H1 (cell line): ENCODE data around the gene ADAMTS17. TPM values are rescaled to one million over a fixed set of nuclear protein-coding genes. Genes with fewer than 3 reads are reported as not detected.

ENCODE experiments used
- CTCF ChIA-PET: fragments of 300-600 bp; sonication (Branson Sonifier 250); formaldehyde crosslinking; loops from one replicate; lab custom pipeline; 2021; ENCODE audit not compliant: partially characterized antibody; lab: Charles Lee
- POLR2A ChIA-PET: fragments of 300-600 bp; sonication (Branson Sonifier 250); formaldehyde crosslinking; loops from one replicate; lab custom pipeline; 2021; ENCODE audit warnings: inconsistent platforms; ENCODE audit not compliant: partially characterized antibody; lab: Charles Lee
- DNase-seq, 2 experiments: peaks; one replicate each; pipeline versions ENCODE4 v3.0.0 to v3.0.0-alpha.2; 2010 to 2022; ENCODE audit warnings: low spot score in 2 of 2, low read depth in 1 of 2, mixed read lengths in 1 of 2
- FAIRE-seq: peaks from 2 replicates; lab custom pipeline; 2011; peaks lifted over from hg19 to GRCh38; lab: Jason Lieb, UNC
- H2AFZ ChIP-seq: 2 replicates; pipeline ENCODE4 v1.8.1; 2012; ENCODE audit warnings: low read length, inconsistent platforms
- H2AK5ac ChIP-seq: 2 replicates; pipeline ENCODE4 v1.6.1; 2013; ENCODE audit warnings: low read depth, low read length
- H2BK120ac ChIP-seq: replicated peaks from 2 replicates; pipeline ENCODE3; 2013; ENCODE audit warnings: low read depth, low read length, inconsistent platforms
- H2BK12ac ChIP-seq: 2 replicates; pipeline ENCODE4 v1.6.1; 2013; ENCODE audit warnings: low read depth, low read length
- H2BK15ac ChIP-seq: 2 replicates; pipeline ENCODE4 v1.6.1; 2013; ENCODE audit warnings: low read length
- H2BK20ac ChIP-seq: 2 replicates; pipeline ENCODE4 v1.6.1; 2013; ENCODE audit warnings: low read length
- H2BK5ac ChIP-seq: 2 replicates; pipeline ENCODE4 v1.6.1; 2013; ENCODE audit warnings: low read depth, low read length
- H3K14ac ChIP-seq: 2 replicates; pipeline ENCODE4 v1.6.1; 2013; ENCODE audit warnings: inconsistent platforms; ENCODE audit not compliant: insufficient read length
- H3K18ac ChIP-seq: 2 replicates; pipeline ENCODE4 v1.6.1; 2013; ENCODE audit warnings: low read length; ENCODE audit errors: extremely low read depth
- H3K23ac ChIP-seq: 2 replicates; pipeline ENCODE4 v1.6.1; 2013; ENCODE audit warnings: inconsistent platforms; ENCODE audit not compliant: insufficient read length
- H3K23me2 ChIP-seq: 2 replicates; pipeline ENCODE4 v1.6.1; 2013; ENCODE audit warnings: low read depth, low read length
- H3K27ac ChIP-seq: 2 replicates; pipeline ENCODE4 v1.6.1; 2011; ENCODE audit warnings: low read depth, low read length, inconsistent platforms
- H3K27me3 ChIP-seq, 4 experiments: replicated peaks in 1 of 4; 1 replicate in 1 of 4; 2 replicates in 3 of 4; pipeline versions ENCODE4 v1.6.1 to v1.8.1; 2011 to 2013; ENCODE audit warnings: low read length in 3 of 4, mild to moderate bottlenecking in 3 of 4, inconsistent platforms in 2 of 4, mixed read lengths in 2 of 4, moderate library complexity in 1 of 4; ENCODE audit not compliant: control insufficient read depth in 3 of 4, insufficient read depth in 3 of 4; ENCODE audit errors: extremely low read depth in 1 of 4
- H3K36me3 ChIP-seq, 4 experiments: 2 replicates each; pipeline versions ENCODE4 v1.6.1 to v1.8.1; 2011 to 2013; ENCODE audit warnings: mild to moderate bottlenecking in 4 of 4, low read length in 3 of 4, moderate library complexity in 2 of 4, control low read depth in 1 of 4, inconsistent platforms in 1 of 4; ENCODE audit not compliant: insufficient read depth in 4 of 4, control insufficient read depth in 2 of 4
- H3K4ac ChIP-seq: replicated peaks from 2 replicates; pipeline ENCODE3; 2013; ENCODE audit warnings: low read length, low read depth, mixed read lengths, inconsistent platforms; ENCODE audit not compliant: insufficient read length
- H3K4me1 ChIP-seq, 4 experiments: replicated peaks in 1 of 4; 1 replicate in 1 of 4; 2 replicates in 3 of 4; pipeline versions ENCODE4 v1.6.1 to v1.8.1; 2011 to 2013; ENCODE audit warnings: low read length in 3 of 4, inconsistent platforms in 2 of 4, mixed read lengths in 1 of 4; ENCODE audit not compliant: insufficient read depth in 4 of 4, control insufficient read depth in 3 of 4
- H3K4me2 ChIP-seq, 2 experiments: 2 replicates each; pipeline versions ENCODE4 v1.6.1 to v1.8.1; 2011 to 2013; ENCODE audit warnings: low read depth in 2 of 2, low read length in 2 of 2, control low read depth in 1 of 2, inconsistent platforms in 1 of 2, mild to moderate bottlenecking in 1 of 2; ENCODE audit not compliant: insufficient read depth in 1 of 2
- H3K4me3 ChIP-seq, 4 experiments: fragments of 200-600, 300-600 bp in 1 of 4; sonication (generic), shearing (Covaris generic), sonication (Bioruptor Twin) in 1 of 4; 2 replicates each; pipeline versions ENCODE4 v1.5.1 to v1.8.1; 2011 to 2016; ENCODE audit warnings: low read length in 4 of 4, low read depth in 3 of 4, control low read depth in 2 of 4, inconsistent platforms in 2 of 4, mild to moderate bottlenecking in 2 of 4, mixed read lengths in 1 of 4, moderate library complexity in 1 of 4; ENCODE audit not compliant: insufficient read depth in 2 of 4; ENCODE audit errors: extremely low read depth in 1 of 4
- H3K56ac ChIP-seq: replicated peaks from 2 replicates; pipeline ENCODE3; 2013; ENCODE audit warnings: low read depth, mild to moderate bottlenecking, mixed read lengths, low read length, inconsistent platforms; ENCODE audit not compliant: insufficient read length
- H3K79me1 ChIP-seq: 2 replicates; pipeline ENCODE4 v1.6.1; 2013; ENCODE audit warnings: low read depth, low read length, control low read depth
- H3K79me2 ChIP-seq, 2 experiments: 2 replicates each; pipeline versions ENCODE4 v1.6.1 to v1.8.1; 2012 to 2013; ENCODE audit warnings: low read length in 2 of 2, mild to moderate bottlenecking in 2 of 2, inconsistent platforms in 1 of 2; ENCODE audit not compliant: insufficient read depth in 2 of 2, control insufficient read depth in 1 of 2
- H3K9ac ChIP-seq, 4 experiments: replicated peaks in 1 of 4; 1 replicate in 1 of 4; 2 replicates in 3 of 4; pipeline versions ENCODE4 v1.6.1 to v1.8.1; 2011 to 2013; ENCODE audit warnings: low read depth in 3 of 4, low read length in 3 of 4, control low read depth in 2 of 4, mild to moderate bottlenecking in 2 of 4, moderate library complexity in 2 of 4, inconsistent platforms in 1 of 4; ENCODE audit errors: extremely low read depth in 1 of 4
- H3K9me3 ChIP-seq, 2 experiments: 2 replicates each; pipeline versions ENCODE4 v1.6.1 to v1.8.1; 2012 to 2013; ENCODE audit warnings: mild to moderate bottlenecking in 2 of 2, moderate library complexity in 2 of 2, control low read depth in 1 of 2, inconsistent platforms in 1 of 2, low read depth in 1 of 2, low read length in 1 of 2, mixed read lengths in 1 of 2; ENCODE audit not compliant: insufficient read depth in 2 of 2
- H4K20me1 ChIP-seq, 2 experiments: replicated peaks in 1 of 2; 2 replicates each; pipeline versions ENCODE3 to v1.8.1; 2011 to 2013; ENCODE audit warnings: inconsistent platforms in 2 of 2, low read length in 2 of 2, mild to moderate bottlenecking in 1 of 2; ENCODE audit not compliant: insufficient read depth in 2 of 2, control insufficient read depth in 1 of 2
- H4K5ac ChIP-seq: 2 replicates; pipeline ENCODE4 v1.6.1; 2013; ENCODE audit warnings: low read length, low read depth, mixed read lengths, inconsistent platforms; ENCODE audit not compliant: insufficient read length
- H4K8ac ChIP-seq: 2 replicates; pipeline ENCODE4 v1.8.0; 2013; ENCODE audit warnings: mild to moderate bottlenecking, moderate library complexity, low read length, inconsistent platforms; ENCODE audit not compliant: insufficient read depth; ENCODE audit errors: extremely low read depth
- H4K91ac ChIP-seq: replicated peaks from 2 replicates; pipeline ENCODE3; 2013; ENCODE audit warnings: low read length, mixed read lengths, inconsistent platforms; ENCODE audit not compliant: insufficient read length
- BACH1 ChIP-seq: IDR thresholded peaks from 2 replicates; pipeline ENCODE4 v1.6.1; 2012; ENCODE audit warnings: low read length, improper control_type of control experiment
- BRCA1 ChIP-seq: IDR thresholded peaks from 2 replicates; pipeline ENCODE4 v1.6.1; 2012; ENCODE audit warnings: low read depth, low read length, improper control_type of control experiment
- SAP30 ChIP-seq: fragments of 300-600 bp; sonication (generic); IDR thresholded peaks from 2 replicates; pipeline ENCODE4 v1.7.1; 2012; ENCODE audit warnings: low read length, moderate library complexity, mild to moderate bottlenecking, inconsistent platforms; ENCODE audit not compliant: insufficient read depth, insufficient replicate concordance
- SP2 ChIP-seq: IDR thresholded peaks from 2 replicates; pipeline ENCODE4 v1.6.1; 2012; ENCODE audit warnings: mild to moderate bottlenecking, low read length, inconsistent platforms
- TCF12 ChIP-seq: IDR thresholded peaks from 2 replicates; pipeline ENCODE4 v1.6.1; 2011; ENCODE audit warnings: low read depth, mild to moderate bottlenecking, low read length
- WGBS, 2 experiments: shearing (Covaris generic) in 1 of 2; methylation state at CpG; one replicate each; pipeline versions ENCODE4 v1.1.6 to v1.1.7; 2013 to 2015; ENCODE audit warnings: low lambda C conversion rate in 2 of 2, mixed read lengths in 2 of 2, inconsistent platforms in 1 of 2, low coverage in 1 of 2, missing lambda C conversion rate in 1 of 2; ENCODE audit not compliant: insufficient replicate concordance in 2 of 2, insufficient coverage in 1 of 2, insufficient read length in 1 of 2; ENCODE audit errors: extremely low coverage in 1 of 2, missing lambda C conversion rate in 1 of 2; 5-methylcytosine and 5-hydroxymethylcytosine counted together
- polyA plus RNA-seq, 7 experiments: library from polyadenylated mRNA; depleted of rRNA in 3 of 7; stranded (reverse) in 5 of 7; unstranded in 2 of 7; fragments of >200 nt in 5 of 7; fragments of 200-250 nt in 2 of 7; gene quantifications; 1 replicate in 5 of 7; 2 replicates in 1 of 7; 4 replicates in 1 of 7; pipeline versions ENCODE4 v1.2.1 to v1.2.3, GENCODE V29; 2011 to 2013; ENCODE audit warnings: missing spikeins in 2 of 7, mixed read lengths in 2 of 7
- total RNA-seq: library from RNA; stranded (reverse); fragmentation: NEBNext Ultra II Directional; extraction: Animal tissue kit (Norgen Biotek cat#: 25700); gene quantifications from 2 replicates; pipeline ENCODE4 v1.2.1, GENCODE V29; 2021
- TF ChIP-seq, protein P1 (sequence below): IDR thresholded peaks from 2 replicates; pipeline ENCODE4 v1.6.1; 2012; ENCODE audit warnings: inconsistent platforms
- TF ChIP-seq, protein P2 (sequence below), 3 experiments: IDR thresholded peaks; 1 replicate in 2 of 3; 2 replicates in 1 of 3; pipeline versions ENCODE4 v1.5.1 to v1.6.1; 2011; ENCODE audit warnings: low read length in 3 of 3, mild to moderate bottlenecking in 3 of 3, inconsistent platforms in 2 of 3, low read depth in 1 of 3, moderate library complexity in 1 of 3; ENCODE audit not compliant: insufficient read depth in 1 of 3; ENCODE audit errors: control extremely low read depth in 1 of 3

The ADAMTS17 gene
- total and polyA plus RNA-seq, 2 of the 8 experiments (the other 6 are each of a cell fraction or from before 2014, with no cell fraction given), result 0.51 to 1.7 TPM

DNA sequence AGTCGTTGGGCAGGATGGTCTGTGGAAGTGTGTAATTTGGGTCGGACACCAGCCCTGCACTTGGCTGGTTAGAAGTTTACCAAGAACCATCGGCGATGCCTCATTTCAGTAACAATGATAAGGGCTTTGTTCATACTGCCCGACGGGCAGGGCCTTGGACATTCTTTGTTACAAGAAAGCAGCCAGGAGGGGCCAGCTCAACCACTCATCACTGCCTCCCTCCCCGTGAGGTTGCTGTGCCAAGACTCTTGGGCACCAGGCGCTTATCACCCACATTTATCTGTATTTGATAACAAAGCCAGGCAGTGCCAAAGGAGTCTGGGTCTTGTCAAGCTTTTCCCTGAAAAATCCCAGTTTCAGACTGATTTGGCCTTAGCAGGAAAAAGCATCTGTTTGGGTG lies 235.0 kb downstream of the ADAMTS17 start:
- no peak overlapping the region for H3K4me3 ChIP-seq
- no peak overlapping the region for H3K4ac ChIP-seq
- no peaks in the 10 kb centered on the region for H4K20me1 ChIP-seq
- ChIA-PET CTCF (interaction anchor here (2.7 kb wide), 1 partner anchor 10 kb away, joined by 10 read pairs; no protein-coding TSS in a partner anchor), POLR2A (no interaction called here)
- H3K79me1 ChIP-seq, result no peaks in the 10 kb centered on the region
- H2AFZ ChIP-seq, result no peak overlapping the region
- H2BK15ac ChIP-seq, result no peak overlapping the region
- no peak for FAIRE-seq
- H3K9ac ChIP-seq, result no peak overlapping the region
- no peak overlapping the region for H4K91ac ChIP-seq
- no peak overlapping the region for H2BK12ac ChIP-seq
- H2AK5ac ChIP-seq, result no peak overlapping the region
- H2BK120ac ChIP-seq, result no peak overlapping the region
- no peak overlapping the region for H4K8ac ChIP-seq
- H3K23ac ChIP-seq, result no peak overlapping the region
- H3K56ac ChIP-seq, result no peak overlapping the region
- no peak overlapping the region for H2BK5ac ChIP-seq
- H3K27me3 ChIP-seq, result no peaks in the 10 kb centered on the region
- H3K27ac ChIP-seq, result no peak overlapping the region
- H3K79me2 ChIP-seq, result no peaks in the 10 kb centered on the region
- 92% methylated on average over 5 of the region's 8 CpGs; no CpG with 5 or more reads in 1 of the 2 experiments for WGBS, 2 experiments
- no peak overlapping the region for H3K4me2 ChIP-seq
- no peaks in the 10 kb centered on the region; a peak in 1 of 4 replicates for H3K9me3 ChIP-seq
- no peak overlapping the region for H4K5ac ChIP-seq
- no peak for DNase-seq
- no peak overlapping the region for H3K18ac ChIP-seq
- no peaks in the 10 kb centered on the region for H3K36me3 ChIP-seq
- no peaks in the 10 kb centered on the region for H3K4me1 ChIP-seq
- H2BK20ac ChIP-seq, result no peak overlapping the region
- no peak overlapping the region for H3K14ac ChIP-seq
- TF ChIP-seq TCF12 (no peak), BRCA1 (no peak), BACH1 (no peak), SAP30 (no peak), SP2 (no peak)
- TF ChIP-seq, protein P1, sequence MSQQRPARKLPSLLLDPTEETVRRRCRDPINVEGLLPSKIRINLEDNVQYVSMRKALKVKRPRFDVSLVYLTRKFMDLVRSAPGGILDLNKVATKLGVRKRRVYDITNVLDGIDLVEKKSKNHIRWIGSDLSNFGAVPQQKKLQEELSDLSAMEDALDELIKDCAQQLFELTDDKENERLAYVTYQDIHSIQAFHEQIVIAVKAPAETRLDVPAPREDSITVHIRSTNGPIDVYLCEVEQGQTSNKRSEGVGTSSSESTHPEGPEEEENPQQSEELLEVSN, result no peak
- TF ChIP-seq, protein P2, sequence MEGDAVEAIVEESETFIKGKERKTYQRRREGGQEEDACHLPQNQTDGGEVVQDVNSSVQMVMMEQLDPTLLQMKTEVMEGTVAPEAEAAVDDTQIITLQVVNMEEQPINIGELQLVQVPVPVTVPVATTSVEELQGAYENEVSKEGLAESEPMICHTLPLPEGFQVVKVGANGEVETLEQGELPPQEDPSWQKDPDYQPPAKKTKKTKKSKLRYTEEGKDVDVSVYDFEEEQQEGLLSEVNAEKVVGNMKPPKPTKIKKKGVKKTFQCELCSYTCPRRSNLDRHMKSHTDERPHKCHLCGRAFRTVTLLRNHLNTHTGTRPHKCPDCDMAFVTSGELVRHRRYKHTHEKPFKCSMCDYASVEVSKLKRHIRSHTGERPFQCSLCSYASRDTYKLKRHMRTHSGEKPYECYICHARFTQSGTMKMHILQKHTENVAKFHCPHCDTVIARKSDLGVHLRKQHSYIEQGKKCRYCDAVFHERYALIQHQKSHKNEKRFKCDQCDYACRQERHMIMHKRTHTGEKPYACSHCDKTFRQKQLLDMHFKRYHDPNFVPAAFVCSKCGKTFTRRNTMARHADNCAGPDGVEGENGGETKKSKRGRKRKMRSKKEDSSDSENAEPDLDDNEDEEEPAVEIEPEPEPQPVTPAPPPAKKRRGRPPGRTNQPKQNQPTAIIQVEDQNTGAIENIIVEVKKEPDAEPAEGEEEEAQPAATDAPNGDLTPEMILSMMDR (IDR thresholded peaks at IDR 0.05; ENCODE audit: control extremely low read depth in 1 of 3, insufficient read depth in 1 of 3, low read depth in 1 of 3, low read length in 3 of 3), result no peak
- TF ChIP-seq, all 59 proteins: peak for 0
- H3K23me2 ChIP-seq, result no peaks in the 10 kb centered on the region
